GM20431 (cell line): ENCODE measurements around the gene SWAP70.
"Not testable (repeated sequence)": the region's sequence is repeated elsewhere in the genome, so short reads cannot be mapped to it uniquely, and the experiment has no call there.

ENCODE experiments used
- in situ Hi-C: fragments of 300-500 bp; cut with MseI, MboI; formaldehyde crosslinking; loops from one replicate; pipeline ENCODE4 v1.15.0; 2020; ENCODE audit warnings: low sequenced_read_pairs; ENCODE audit not compliant: unreplicated experiment

Gene SWAP70

DNA sequence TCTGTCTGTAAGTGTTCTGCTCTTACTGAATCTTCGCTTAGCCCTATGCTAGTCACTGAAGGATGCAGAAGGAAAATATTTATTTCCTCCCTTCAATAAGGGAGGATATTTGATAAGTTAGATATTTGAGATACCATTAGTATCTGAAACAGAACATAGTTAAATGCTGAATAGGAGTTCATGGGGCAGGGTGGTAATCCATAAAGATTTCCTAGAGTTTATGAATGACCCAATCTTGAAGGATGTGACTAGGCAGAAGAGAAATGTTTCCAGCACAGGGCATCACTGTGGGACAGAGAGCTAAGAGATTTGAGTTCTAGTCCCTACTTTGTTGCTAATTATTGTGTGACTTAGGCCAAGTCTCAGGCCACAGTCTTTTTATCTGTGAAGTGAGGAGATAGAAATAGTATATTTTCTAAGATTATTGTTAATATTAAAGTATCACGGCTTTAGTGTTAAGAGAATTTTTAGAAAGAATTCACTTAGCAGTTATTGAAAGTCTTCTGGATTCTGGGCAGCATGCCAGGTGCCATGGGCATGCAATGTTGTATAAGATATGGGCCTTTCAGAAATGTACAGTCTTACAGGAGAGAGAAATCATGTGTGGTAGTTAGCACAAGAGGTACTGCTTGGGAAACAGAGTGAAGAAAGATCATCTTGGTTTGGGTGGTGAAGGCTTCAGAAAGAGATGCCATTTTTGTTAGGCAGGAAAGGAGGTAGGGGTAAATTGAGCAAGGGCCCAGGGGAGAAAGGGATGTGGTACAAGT lies 24.0 kb downstream of the SWAP70 start:
- in situ Hi-C loops, result no loop called here

DNA sequence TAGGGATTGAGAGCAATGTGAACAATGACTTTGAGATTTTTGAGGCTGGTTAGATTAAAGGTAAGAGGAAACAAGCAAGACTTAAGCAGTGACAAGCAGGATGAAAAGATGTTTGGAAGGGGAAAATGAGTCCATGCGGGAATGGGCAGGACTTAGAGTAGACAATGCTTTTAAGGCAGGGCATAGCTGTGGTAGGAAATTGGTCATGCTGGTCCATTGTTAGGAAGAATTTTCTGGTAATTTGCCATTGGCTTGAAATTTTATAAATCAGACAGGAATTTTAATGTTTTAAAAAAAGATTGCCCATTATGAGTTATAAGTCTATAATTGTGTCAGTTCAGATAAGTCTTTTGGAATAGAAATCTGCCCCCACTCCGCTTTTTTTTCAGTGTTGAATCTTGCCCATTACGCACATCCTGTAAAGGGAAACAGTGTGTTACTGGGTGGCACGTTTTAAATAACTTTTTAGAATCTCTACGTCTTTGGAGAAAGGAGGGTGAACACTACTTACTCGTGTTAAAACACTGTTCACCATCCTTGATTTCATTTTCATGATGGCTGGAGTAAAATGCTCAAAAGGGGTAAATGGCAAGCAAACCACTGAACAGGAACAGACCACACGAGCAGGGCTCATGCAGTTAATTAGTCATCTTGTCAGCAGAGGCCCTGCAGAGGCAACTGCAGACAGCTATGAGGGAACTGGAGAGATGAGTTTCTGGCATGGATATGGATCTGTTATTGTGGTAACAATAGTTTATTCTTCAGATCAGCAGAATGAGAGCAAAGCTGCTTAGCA lies 25.0 kb downstream of the SWAP70 start:
- in situ Hi-C loops, result no loop called here

DNA sequence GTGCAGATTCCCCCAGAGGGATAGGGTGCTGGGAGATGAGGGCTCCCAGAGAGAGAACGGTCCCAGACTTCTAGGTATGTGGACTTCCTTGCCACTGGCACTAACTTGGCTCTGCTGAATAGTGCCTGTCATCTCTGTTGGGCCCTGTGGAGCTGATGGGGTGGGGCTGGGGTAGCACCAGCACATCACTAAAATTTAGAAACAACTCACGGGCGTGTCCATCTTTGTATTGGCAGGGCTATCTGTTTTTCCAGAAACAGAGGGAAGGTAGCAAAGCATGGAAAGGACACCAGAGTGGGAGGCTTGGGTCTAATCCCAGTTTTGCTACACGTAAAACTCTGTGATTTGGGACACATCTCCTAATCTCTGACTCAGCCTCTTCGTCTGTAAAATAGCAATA lies 25.8 kb downstream of the SWAP70 start:
- in situ Hi-C loops, result no loop called here

DNA sequence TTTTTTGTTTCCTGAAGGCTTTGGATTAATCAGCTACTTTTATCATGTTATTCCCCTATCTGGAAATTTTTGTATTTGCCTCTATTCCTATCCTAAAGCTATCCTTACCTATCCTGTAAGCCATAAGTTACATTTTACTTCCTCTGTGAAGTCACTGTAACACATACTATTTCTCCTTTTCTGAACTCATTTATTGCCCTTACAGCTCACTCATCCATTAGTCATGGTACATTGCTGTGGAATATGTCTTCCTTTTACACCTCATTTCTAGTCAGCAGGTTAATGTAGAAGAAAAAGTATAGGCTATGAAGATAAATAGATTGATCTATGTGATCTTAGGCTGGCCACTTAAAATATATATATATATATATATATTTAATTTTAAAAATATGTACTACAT lies 28.0 kb downstream of the SWAP70 start:
- in situ Hi-C loops, result no loop called here

DNA sequence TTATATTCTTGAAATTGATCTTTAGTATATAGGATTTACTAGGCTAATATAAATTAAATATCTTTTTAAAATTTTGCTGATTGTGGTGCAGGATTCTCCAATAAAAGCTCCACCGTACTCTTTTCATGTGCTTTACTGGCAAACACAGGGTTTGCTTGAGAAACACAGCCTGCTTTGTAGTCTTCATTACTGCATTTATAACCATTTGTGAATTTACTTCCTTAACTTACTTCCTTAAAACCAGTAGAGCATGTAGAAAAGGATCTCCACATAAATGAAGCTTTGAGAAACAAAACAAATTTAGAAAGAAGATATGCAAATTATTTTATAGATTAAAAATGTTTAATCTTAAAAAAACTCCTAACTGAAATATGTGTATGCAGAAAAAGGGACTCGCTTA lies 28.8 kb downstream of the SWAP70 start:
- in situ Hi-C loops, result no loop called here

DNA sequence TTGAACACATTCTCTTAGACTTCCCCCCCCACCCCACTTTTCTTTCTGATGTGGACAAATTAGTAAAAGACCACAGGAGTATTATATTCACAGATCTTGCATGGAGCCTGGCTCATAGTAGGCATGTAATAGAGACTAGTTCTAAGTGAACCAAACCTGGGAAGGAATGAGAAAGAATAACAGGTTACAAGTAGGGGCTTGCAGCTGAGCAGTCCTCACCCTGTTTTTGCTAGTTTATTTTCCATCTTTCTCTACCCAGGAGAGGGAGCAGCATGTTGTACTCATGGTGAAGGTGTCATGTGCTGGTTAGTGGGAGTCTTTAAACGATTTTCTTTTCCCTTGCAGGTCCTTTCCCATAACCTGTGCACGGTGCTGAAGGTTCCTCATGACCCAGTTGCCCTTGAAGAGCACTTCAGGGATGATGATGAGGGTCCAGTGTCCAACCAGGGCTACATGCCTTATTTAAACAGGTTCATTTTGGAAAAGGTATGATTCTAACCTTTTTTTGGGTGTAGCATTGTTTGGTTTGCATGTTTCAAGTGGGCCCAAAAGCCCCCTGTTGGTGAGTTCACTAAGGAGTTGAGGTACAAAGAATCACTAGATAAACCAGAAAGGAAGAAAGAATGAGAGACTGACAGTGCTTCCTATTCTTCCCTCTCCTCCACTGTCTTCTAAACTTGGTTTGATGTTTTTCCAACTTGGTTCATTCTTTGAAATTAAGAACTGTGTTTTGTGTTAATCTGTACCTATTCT lies 30.1 kb downstream of the SWAP70 start:
- in situ Hi-C loops, result no loop called here

DNA sequence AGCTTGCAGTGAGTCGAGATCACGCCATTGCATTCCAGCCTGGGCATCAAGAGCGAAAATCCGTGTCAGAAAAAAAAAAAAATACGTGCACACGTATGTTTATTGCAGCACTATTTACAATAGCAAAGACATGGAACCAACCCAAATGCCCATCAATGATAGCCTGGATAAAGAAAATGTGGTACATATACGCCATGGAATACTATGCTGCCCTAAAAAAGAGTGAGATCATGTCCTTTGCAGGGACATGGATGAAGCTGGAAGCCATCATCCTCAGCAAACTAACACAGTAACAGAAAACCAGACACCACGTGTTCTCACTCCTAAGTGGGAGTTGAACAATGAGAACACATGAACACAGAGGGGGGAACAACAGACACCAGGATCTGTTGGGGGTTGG lies 31.4 kb downstream of the SWAP70 start:
- in situ Hi-C loops, result not testable (repeated sequence)

DNA sequence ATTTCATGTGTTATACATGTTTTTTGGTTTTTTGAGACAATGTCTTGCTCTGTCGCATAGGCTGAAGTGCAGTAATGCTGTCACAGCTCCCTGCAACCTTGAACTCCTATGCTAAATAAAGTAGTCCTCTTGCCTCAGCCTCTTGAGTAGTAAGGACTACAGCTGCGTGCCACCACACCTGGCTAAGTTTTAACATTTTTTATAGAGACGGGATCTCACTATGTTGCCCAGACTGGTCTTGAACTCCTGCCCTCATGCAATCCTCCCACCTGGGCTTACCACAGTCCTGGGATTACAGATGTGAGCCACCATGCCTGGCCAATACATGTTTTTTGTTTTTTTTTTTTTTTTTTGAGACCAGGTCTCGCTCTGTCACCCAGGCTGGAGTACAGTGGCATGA lies 33.9 kb downstream of the SWAP70 start:
- in situ Hi-C loops, result no loop called here

DNA sequence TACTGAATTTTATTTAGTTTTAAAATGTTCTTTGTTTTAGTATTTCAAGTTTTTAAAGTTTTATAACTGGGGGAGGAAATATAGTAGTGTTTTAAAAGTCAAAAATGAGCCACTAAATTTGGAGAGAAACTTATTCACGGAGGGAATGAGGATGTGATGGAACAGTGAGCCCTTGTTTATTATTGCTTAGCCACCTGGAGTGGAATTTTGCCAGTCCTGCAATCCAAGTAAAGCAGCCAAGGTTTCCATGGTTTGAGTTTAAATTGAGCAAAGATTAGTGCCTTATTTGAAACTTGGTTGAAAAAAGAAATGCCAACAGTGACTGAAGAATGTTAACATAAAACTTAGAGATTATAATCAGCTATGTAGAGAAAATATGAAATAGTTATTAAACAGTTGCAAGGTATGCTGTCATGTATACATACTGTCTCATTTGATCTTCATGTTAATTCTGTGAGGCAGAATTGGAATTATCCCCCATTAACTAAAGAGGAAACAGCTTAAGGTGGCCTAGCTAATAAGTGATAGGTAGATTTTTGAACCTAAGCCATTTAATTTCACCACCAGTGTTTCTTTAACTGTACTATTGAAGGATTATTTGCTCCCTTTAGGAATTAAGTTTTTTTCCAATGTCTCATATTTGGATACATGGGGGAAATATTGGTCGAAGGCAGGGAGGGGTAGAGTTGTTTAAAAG lies 36.4 kb downstream of the SWAP70 start:
- in situ Hi-C loops, result no loop called here

DNA sequence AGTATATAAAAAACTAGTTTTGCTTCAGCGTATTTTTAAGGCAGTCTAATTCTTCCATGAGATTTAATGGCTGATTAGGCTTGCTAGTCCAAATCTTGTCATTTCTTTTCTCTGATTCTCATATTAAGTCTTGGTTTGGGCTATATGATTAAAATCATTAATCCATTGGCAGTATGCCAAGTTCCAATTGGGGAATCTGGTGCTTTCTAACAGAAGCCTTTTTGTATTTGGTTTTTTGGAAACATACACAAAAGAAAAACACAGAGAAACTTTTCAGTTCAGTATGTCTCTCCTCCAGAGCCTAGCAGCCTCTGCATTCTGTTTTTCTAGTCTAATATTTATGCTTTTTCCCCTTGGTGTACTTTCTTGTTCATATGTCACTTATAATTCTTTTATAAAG lies 37.9 kb downstream of the SWAP70 start:
- in situ Hi-C loops, result no loop called here

DNA sequence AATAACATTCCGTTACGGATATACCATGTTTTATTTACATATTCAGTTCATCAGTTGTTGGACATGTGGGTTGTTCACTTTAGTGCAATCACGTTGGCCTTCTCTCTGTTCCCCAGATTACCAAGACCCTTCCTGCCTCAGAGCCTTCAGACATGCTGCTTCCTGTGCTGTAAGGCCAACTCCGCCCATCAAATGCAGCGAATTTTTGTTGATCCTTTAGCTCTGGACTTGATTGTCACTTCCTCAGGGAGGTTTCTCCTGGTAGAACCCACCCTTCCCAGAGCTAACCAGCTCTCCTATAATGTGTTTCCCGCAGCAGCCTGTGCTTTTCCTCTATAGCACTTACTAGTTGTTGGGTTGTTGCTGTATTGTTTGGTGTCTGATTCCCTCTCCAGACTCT lies 39.4 kb downstream of the SWAP70 start:
- in situ Hi-C loops, result no loop called here

DNA sequence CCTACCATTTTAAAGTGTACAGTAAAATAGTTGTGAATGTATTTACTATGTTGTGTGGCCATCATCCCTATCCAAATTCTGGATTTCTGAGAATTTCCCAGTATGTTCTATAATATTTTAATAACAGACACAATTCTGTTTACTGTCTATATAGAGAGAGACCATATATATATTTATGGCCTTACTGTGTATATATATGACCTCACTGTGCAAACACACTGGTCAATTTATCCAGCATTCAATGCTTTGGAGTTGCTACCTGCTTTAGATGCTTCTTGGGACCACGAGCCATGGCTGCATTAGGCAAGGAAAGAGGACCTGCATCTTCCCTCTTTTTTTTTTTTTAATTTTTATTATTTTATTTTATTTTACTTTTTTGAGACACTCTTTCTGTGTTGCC lies 40.2 kb downstream of the SWAP70 start:
- in situ Hi-C loops, result no loop called here

DNA sequence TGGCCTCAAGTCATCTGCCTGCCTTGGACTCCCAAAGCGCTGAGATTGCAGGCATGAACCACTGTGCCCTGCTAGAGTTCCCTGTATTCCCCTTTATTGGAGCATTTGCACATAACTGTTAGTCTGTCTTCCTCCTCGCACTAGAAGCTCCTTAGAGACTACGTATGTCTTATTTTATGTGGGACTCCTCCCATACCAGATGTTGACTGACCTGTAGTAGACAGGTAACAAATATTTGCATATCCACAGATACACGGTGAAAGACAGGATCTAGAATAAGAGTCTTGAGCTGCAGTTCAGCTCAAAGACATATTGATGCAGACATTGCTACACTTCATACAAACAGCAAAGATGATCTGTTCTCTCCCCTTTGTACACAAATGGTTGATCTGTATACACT lies 40.7 kb downstream of the SWAP70 start:
- in situ Hi-C loops, result no loop called here

DNA sequence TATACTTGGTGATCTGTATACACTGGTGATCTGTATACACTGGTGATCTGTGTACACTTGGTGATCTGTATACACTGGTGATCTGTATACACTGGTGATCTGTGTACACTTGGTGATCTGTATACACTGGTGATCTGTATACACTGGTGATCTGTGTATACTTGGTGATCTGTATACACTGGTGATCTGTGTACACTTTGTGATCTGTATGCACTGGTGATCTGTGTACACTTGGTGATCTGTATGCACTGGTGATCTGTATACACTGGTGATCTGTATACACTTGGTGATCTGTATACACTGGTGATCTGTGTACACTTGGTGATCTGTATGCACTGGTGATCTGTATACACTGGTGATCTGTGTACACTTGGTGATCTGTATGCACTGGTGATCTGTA lies 41.5 kb downstream of the SWAP70 start:
- in situ Hi-C loops, result not testable (repeated sequence)

DNA sequence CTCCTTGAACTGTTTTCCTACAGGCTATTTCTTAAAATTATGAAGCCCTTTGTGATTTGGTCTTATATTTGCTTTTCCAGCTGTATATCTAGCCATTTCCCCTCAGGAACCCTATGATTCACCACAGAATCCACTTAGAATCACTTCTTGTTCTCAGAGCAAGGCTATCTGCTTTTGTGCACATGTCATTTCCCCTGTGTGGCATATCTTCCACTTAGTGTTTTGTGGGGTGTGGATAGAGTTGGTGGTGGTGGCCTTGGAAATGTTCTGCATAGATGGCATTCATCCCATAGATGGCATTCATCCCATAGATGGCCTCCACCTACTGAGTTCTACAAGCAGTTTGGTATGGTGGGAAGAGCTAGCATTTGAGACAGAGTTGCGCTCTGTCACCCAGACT lies 44.7 kb downstream of the SWAP70 start:
- in situ Hi-C loops, result no loop called here

DNA sequence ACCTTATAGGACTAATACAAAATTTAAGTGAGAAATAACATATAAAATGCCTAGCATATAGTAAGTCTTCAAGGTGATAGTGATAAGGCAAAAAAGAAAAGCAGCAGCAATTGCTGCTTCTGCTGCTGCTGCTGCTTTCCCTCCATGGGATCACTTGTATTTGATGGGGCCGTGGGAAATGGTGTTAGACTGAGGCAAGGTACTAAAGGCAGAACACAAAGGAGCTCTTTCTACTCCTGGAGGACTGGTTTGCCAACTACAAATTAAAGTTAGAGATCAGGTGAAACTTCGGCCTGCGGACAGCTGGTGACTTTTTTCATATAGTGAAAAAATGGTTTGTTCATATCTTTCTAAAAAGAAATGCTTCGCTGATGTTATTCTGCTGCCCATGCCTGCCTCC lies 46.3 kb downstream of the SWAP70 start:
- in situ Hi-C loops, result no loop called here

DNA sequence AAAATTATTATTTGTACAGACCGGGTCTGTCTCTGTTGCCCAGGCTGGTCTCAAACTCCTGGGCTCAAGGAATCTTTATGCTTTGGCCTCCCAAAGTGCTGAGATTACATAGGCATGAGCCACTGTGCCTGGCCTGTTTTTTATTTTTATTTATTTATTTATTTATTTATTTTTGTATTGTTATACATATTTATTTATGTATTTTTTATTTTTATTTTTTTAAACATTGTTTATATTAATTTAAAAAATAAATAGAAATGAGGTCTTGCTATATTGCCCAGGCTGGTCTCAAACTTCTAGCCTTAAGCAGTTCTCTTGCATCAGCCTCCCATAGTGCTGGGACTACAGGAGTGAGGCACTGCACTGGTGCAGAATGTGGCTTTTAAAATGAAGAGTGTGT lies 47.0 kb downstream of the SWAP70 start:
- in situ Hi-C loops, result no loop called here

DNA sequence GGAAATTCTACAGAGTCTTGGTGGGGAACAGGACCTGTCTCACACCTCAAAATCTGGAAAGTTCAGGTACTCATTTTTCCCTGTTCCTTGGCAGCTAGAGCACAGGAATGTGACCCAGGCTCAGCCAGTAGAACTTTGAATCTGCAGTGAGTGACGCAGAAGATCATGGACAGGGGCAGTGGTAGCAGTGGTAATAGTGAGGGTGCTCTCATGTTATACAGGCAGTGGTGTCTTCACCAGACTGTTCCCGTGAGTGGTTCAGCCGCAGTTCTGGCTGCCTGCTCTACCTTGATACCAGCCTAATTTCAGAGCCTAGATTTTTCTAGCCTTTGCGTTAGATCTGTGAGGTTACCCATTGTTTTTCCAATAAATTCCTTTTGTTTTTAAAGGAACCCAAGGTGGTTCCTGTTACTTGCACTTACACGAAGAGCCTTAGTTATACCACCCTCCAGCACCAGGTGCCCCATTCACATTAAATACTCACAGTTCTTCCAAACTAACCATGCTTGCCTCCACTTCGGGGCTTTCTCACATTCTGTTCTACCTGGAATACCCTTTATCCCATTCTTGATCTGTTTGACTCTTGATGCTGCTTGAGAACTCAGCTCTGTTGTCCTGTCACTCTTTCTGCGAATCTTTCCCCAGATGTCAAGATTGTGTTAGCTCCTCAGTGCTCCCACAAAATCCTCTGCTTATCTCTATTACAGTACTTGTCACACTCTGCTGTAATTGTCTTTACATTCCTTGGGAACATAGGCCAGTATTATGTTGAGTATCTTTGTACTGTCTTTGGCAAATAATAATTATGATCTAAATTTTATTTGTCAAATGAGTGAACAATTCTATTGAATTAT lies 47.8 kb downstream of the SWAP70 start:
- in situ Hi-C loops, result no loop called here

DNA sequence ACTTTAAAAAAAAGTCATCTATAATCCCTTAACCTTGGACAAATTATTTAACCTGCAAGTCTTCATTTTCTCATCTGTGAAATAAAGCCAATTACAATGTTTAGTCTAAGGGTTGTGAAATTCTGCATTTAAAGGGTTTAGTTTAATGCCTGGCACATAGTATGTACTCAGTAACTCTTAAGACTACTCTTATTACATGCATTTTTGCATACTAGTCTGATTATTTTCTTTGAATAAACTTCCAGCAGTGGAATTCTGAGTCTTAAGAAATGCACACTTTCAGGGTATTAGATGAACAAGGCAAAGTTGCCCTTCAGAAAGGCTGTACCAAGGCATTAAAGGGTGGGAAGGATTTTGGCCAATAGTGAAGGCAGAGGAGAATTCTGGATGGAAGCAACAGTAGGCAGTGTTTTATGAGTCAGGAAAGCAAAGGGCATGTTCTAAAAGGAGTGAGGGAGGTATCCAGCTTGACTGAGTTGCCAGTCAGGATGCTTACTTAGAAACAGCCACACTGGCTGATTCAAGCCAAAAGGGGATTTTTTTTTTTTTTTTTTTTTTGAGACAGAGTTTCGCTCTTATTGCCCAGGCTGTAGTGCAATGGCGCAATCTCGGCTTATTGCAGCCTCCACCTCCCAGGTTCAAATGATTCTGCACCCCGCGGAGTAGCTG lies 50.5 kb downstream of the SWAP70 start:
- in situ Hi-C loops, result no loop called here
